Astrocyte (in vitro differentiated cells and primary cell): Measurements from ENCODE around the gene UPP1.

Experiments
- EZH2 ChIP-seq: IDR thresholded peaks from 2 replicates; pipeline ENCODE4 v1.6.1; 2012; ENCODE audit warnings: mild to moderate bottlenecking, low read length, inconsistent platforms; ENCODE audit not compliant: insufficient read depth
- TF ChIP-seq, protein P1 (sequence below): IDR thresholded peaks from 2 replicates; pipeline ENCODE4 v1.5.1; 2011; ENCODE audit warnings: low read depth, mild to moderate bottlenecking, inconsistent platforms, low read length, moderate library complexity; ENCODE audit not compliant: insufficient read depth

DNA sequence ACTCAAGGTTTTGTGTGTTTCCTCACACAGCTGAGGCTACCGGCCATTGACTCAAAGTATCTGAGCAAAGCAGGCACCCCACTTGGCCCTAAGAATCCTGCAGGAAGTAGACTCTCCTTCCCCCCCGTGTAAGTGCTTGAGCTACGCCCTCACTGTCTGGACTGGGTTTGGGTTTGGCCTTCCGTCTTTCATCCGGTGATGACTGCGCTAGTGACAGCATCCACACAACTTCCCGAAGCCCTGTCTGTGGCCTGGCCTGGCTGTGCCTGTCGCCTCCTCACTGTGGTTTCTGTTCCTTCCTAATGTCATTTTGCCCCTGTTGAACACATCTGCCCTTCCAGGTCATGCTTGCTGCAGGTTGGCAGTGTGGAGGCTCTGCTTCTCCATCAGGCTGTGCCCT, 39.2 kb upstream of the UPP1 start:
- TF ChIP-seq, protein P1, sequence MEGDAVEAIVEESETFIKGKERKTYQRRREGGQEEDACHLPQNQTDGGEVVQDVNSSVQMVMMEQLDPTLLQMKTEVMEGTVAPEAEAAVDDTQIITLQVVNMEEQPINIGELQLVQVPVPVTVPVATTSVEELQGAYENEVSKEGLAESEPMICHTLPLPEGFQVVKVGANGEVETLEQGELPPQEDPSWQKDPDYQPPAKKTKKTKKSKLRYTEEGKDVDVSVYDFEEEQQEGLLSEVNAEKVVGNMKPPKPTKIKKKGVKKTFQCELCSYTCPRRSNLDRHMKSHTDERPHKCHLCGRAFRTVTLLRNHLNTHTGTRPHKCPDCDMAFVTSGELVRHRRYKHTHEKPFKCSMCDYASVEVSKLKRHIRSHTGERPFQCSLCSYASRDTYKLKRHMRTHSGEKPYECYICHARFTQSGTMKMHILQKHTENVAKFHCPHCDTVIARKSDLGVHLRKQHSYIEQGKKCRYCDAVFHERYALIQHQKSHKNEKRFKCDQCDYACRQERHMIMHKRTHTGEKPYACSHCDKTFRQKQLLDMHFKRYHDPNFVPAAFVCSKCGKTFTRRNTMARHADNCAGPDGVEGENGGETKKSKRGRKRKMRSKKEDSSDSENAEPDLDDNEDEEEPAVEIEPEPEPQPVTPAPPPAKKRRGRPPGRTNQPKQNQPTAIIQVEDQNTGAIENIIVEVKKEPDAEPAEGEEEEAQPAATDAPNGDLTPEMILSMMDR = no peak
- no peak for TF ChIP-seq EZH2
